Adipose tissue (tissue), 3 donors: Measurements from ENCODE around the gene UROC1. TPM values are rescaled to one million over a fixed set of nuclear protein-coding genes. Genes with fewer than 3 reads are reported as not detected.

Experiments used
- H3K27ac ChIP-seq: one replicate; pipeline ENCODE4 v1.5.1; 2013; ENCODE audit warnings: low read depth, low read length
- WGBS, 3 donors: extraction: QIAGEN DNeasy Blood & Tissue Kit; methylation state at CpG; one replicate each; pipeline ENCODE4 v1.1.7; 2013; 5-methylcytosine and 5-hydroxymethylcytosine counted together
- polyA plus RNA-seq, 3 donors: library from polyadenylated mRNA; stranded (reverse); fragments of 200-250 nt; gene quantifications; one replicate each; pipeline ENCODE4 v1.2.3, GENCODE V29; 2013
- donor health status: healthy with polysubstance abuse.
- donor health status: Bipolar disorder and iron deficiency.
- donor health status: healthy.

The UROC1 gene
- polyA plus RNA-seq, 3 donors: not detected

DNA sequence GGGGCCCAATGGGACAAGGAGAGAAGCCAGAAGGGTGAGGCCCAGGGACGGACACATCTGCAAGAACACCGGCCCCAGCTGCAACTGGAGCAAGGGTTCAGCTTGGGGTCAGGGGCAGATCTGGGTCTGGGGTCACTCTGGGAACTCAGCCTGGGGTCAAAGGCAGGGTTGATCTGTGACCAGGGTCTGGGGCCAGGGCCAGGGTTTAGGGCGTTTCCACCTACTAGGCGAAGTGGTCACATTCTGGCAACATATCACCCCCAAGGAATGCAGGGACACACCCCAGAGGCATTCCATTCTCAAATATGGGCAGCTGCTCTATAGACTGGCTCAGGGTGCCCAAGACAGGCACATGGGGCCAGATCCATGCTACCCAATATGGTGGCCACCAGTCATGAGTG lies 9.0 kb downstream of the UROC1 start:
- H3K27ac ChIP-seq: no peak overlapping the region
- 87 to 94% (median 92%) methylated on average over 4 of the region's 4 CpGs for WGBS, 3 donors

DNA sequence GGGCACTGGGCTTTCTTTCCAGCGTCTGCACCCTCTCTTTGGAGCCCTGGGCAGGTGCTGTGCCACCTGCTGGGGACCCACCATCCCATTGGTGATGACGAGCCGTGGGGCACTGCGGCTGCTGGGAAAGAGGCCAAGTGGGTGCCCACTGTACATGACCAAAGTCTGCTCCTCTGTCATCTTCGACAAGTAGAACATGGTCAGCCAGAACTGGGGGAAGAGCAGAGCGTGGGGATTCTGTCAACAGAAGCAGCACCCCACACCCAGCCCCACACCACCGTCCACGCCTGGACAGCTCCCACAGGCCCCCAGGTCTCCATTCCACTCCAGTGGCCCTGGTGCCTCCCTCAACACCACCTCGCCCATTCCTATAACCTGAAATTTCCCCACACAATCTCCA lies 9.7 kb downstream of the UROC1 start:
- WGBS, 3 donors: 80 to 91% (median 88%) methylated on average over 7 to 9 of the region's 9 CpGs
- no peak overlapping the region for H3K27ac ChIP-seq

- WGBS, 3 donors: 79 to 89% (median 86%) methylated on average over 10 of the region's 10 CpGs
- no peak overlapping the region for H3K27ac ChIP-seq
These were observed 13.9 kb downstream of the UROC1 start for GRCh38 chr3:126503701-126504100.

DNA sequence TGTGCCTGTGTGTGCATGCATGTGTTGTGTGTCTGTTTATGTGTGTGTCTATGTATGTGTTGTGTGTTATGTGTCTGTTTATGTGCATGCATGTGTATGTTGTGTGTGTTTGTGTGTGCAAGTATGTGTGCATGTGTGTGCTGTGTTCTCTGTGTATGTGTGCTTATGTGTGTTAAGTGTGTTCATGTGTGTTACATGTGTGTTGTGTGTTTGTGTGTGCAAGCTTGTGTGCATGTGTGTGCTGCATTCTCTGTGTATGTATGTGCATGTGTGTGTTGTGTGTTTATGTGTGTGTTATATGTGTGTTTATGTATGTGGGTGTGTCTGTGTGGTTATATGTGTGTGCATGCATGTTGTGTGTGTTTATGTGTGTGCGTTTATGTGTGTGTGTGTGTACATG lies 14.9 kb downstream of the UROC1 start:
- no peak overlapping the region for H3K27ac ChIP-seq
- WGBS, 3 donors: 81 to 100% (median 86%) methylated on average over 1 of the region's 1 CpG

DNA sequence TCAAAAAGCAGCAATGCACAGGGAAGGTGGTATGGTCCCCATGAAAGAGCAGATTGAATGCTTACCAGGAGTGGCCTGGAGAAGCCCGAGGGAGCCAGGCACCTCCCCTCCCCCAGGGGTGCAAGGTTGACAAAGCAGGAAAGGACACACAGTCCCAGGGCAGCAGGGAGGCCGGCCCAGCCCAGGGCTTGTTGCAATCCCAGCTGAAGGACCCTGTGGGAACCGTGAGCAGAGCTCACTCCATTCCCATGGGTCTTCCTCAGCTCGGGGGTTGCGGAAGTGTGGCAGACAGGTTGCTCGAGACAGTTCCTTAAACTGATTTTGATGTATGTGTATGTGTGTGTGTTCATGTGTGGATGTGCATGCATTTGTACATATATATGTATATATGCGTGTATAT lies 15.8 kb downstream of the UROC1 start:
- 48 to 58% (median 57%) methylated on average over 7 of the region's 7 CpGs for WGBS, 3 donors

DNA sequence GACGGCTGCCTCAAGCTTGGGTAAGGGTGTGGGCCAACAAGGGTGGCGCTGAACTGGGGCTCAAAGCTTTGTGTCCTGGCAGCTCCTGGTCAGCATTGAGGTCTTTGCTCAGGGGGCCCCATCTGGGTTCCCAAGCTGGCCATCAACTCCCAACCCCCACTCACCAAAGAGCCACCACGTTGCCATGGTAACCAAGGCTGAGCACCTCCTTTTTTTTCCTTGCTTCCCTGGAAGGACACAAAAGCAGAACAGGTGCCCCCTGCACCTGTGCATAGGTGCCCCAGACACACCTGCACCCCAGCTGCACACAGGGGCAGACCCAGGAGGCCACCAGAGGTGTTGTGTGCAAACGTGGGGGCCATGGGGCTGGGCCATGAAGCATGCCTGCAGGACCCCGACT lies 16.5 kb downstream of the UROC1 start:
- H3K27ac ChIP-seq: no peak overlapping the region
- WGBS, 3 donors: 66 to 80% (median 79%) methylated on average over 5 of the region's 5 CpGs

More for the DNA sequence above, 15.8 kb downstream of the UROC1 start:
- no peak overlapping the region for H3K27ac ChIP-seq

DNA sequence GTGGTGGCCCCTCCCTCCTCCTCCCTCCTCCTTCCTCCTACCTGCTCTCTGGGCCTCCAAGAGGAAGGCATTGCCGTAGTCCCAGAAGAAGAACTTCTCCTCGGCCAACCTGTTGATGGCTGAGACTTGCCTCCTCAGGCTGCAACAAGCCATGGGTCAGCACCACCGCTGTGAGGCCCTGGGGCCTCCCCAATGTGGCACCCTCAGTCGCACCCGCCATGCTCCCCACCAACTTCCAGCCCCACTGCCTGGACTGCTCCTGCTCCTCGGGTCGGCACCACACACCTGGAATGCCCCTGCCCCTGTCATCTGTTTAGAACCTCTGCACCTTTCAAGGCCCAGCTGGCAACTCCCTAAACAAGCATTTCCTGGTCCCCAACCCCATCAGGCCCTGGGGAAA lies 17.6 kb downstream of the UROC1 start:
- 86 to 89% (median 87%) methylated on average over 6 to 7 of the region's 7 CpGs for WGBS, 3 donors

DNA sequence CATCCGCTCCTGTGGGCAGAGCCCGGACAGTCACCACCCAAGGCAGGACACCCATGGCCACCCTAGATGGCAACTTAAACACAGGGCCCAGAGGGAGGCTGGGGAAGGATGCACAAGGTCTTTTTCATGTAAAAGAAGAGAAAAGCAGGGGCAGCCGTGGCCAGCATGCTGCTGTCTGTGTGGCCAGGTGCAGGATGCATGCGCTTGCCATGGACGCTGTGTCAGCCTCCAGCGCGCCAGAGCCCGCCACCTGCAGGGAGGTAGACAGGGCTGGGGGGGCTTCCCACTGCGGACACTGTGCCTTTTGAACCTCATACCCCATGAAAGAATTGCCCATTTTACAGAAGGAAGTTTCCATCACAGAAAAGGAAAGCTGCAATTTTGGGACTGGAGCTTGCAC lies 18.2 kb downstream of the UROC1 start:
- no peak overlapping the region for H3K27ac ChIP-seq
- 92 to 98% (median 93%) methylated on average over 9 of the region's 9 CpGs for WGBS, 3 donors

More for the DNA sequence above, 17.6 kb downstream of the UROC1 start:
- H3K27ac ChIP-seq: no peak overlapping the region

DNA sequence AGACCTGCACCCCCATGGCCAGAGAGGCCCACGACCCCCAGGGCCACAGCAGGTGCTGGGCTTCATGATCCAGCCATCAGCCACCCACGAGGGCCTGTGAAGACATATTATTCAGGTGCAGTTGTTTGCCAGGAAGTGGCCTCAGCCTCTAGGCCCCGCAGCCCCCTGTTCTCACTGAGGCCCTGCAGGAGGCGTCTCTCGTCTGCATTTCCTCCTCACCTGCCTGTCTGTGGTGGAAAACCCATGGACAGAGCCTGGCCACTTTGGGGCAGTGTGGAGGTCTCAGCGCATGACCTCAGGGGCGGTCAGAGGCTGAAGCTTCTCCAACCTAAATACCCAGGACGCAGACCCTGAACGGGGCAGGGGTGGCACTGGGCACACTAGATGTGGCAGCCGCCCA lies 18.6 kb downstream of the UROC1 start:
- WGBS, 3 donors: 66 to 74% (median 70%) methylated on average over 10 of the region's 10 CpGs
- no peak overlapping the region for H3K27ac ChIP-seq

DNA sequence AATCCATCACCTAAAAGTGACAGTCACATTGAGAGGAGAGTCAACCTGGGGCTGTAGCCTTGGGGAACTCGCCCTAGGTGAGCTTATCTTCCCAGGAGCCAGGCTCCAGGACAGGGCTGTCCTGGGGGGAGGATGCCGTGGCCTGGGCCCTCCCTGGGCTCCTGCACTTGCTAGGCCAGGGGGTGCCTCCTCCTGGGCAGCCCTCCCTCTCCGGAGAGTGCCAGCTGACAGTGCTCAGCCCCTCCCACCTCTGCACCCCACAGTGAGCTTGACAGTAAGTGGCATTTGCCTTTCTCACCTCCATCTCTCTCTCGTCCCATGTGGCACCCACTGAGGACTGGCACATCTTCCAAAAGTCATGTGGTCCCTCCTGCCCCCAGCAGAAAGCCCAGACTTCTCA lies 19.1 kb downstream of the UROC1 start:
- 81 to 87% (median 84%) methylated on average over 4 of the region's 4 CpGs for WGBS, 3 donors
- H3K27ac ChIP-seq: no peak overlapping the region

DNA sequence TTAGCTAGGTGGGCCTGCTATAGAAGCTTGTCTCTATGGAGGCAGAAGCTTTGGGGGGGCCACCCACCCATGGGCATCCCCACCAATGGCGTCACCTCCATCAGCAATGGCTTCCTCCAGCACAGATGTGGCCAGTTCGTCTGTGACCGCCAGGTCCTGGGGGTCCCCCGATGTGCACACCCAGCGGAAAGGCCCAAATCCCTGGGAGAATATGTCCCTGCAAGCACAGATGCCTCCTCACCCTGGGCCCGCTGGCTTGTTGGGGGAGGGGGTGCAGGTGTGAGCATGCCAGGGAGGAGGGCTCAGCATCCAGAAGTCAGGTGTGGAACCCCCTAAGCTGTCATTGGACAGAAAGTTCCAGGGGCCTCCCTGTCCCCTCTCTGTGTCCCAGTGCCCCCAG lies 19.6 kb downstream of the UROC1 start:
- no peak overlapping the region for H3K27ac ChIP-seq
- 92 to 97% (median 93%) methylated on average over 6 of the region's 6 CpGs for WGBS, 3 donors

DNA sequence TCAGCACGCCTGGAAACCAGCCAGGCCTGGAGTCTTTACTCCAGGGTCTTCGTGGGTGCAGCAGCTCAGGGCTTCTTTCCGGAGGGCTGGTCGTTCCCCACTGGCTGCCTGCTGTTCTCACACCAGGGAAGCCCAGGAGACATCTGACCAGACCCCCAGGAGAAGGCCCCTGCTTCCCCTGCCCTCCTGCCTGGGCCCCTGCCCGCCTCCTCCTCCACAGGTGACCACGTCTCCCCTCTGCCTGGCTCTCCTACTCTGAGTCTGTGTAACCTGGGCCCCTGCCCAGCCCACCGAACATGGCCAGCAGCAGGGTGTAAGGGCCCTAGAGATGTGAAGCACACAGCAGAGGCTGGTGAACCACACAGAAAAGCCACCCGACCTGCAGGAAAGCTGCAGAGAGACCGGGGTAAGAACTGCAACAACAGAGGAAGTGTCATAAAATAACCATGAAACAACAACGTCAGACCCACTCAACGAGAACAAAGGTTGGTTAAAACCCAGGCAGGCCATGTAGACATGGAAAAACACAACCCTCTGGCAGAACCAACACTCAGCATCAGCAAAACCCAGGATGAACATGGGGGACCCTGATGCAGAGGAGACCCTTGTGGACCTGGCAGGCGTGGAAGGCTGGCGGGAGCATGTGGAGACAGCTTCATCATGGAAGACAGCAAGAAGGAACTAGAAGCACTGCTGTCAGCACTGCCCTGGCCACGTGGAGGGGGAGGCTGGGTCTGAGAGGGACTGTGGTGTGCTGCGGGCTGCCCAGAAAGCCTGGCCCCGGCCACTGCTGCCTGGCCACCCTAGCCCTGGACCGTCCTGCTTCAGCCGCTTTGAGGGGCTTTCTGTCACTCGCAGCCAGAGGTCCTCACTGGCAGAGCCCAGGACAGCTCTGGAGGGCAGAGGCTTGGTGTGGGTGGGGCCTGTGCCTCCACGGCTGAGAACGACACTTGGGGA lies 20.4 kb downstream of the UROC1 start:
- 71 to 81% (median 75%) methylated on average over 21 of the region's 21 CpGs for WGBS, 3 donors
- no peak overlapping the region for H3K27ac ChIP-seq

DNA sequence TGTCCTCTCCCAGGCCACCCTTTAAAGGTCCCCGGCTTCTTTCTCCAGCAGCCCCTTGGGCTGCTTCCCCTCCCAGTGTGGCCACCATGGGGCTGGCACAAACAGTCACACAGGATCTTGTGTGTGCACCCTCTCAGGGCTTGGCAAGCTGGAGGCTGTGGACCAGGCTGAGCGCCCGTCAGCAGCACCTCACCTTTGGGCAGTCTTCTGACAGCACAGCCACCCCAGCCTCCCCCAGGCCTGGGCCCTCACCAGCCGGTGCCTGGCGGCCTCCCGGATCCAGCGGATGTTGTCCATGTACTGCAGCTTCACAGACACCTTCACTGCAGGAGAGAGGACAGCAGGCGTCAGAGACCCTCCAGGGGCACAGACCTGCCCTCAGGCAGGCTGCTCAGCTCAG lies 21.8 kb downstream of the UROC1 start:
- no peak overlapping the region for H3K27ac ChIP-seq
- 93 to 96% (median 94%) methylated on average over 8 of the region's 8 CpGs for whole genome bisulfite sequencing, 3 donors

GRCh38 chr3:126494970-126495230 lies 22.7 kb downstream of the UROC1 start:
- WGBS, 3 donors: 77 to 87% (median 83%) methylated on average over 6 of the region's 6 CpGs
- H3K27ac ChIP-seq: no peak overlapping the region

GRCh38 chr3:126494204-126494969 lies 23.2 kb downstream of the UROC1 start:
- 56 to 69% (median 67%) methylated on average over 12 of the region's 12 CpGs for WGBS, 3 donors

DNA sequence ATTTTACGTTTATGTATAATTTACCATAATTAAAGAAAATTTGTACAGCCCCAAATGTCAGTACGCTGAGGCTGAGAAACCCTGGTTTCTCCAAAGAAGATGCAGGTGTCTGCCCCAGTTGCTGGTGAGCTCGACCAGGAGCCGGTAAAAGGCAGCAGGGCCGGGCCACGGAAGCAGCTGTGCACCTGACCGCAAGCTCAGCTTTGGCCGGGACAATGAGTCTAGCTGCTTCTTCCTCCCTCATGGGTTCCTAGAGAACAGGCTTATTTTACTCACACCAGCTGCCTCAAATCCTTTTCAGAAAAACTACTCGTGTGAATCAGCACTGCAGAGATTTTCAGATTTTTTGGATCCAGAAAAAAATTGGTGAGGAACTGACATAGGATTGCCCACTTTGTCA lies 23.8 kb downstream of the UROC1 start:
- WGBS, 3 donors: 70 to 91% (median 71%) methylated on average over 9 of the region's 9 CpGs
- no peak overlapping the region for H3K27ac ChIP-seq

More at GRCh38 chr3:126494204-126494969, 23.2 kb downstream of the UROC1 start:
- H3K27ac ChIP-seq: no peak overlapping the region

GRCh38 chr3:126493051-126493450 lies 24.5 kb downstream of the UROC1 start:
- WGBS, 3 donors: 84 to 91% (median 87%) methylated on average over 14 of the region's 14 CpGs
- H3K27ac ChIP-seq: no peak overlapping the region

DNA sequence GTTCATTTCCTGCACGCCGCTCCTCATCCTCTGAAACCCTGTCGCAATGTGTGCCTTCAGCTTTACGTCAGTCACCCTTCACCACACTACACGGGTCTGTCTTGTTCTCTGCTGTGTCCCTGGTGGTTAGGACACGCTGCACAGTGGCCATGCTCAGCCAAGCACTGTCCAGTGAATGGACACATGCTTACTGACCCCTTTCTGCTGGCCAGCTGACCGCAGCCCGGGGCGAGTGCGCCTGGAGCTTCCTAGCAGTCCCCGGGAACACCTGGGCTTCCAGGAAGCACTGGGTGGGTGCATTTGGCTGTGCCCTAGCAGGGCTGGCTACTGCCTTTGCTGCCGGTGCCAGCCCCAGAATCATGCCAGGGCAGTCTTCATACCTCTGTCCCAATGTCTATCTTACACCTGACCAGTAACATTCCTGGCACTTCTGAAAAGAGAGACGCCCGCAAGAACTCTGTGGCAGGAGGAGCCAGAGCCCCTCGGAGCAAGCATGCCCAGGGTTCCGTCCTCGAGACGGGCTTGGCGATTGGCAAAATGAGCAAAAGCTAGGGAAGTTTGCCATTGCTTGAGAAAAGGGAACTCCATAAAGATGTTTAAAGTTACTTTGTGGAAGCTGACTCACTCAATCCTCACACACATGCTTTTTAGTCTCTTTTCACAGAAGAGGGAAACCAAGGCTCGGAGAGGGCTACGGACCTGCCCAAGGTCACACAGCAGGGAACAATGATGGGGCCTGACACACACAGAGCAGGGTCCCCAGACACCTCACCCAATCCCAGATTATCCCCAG lies 26.2 kb downstream of the UROC1 start:
- H3K27ac ChIP-seq: no peak overlapping the region
- 74 to 91% (median 75%) methylated on average over 21 of the region's 21 CpGs for WGBS, 3 donors

DNA sequence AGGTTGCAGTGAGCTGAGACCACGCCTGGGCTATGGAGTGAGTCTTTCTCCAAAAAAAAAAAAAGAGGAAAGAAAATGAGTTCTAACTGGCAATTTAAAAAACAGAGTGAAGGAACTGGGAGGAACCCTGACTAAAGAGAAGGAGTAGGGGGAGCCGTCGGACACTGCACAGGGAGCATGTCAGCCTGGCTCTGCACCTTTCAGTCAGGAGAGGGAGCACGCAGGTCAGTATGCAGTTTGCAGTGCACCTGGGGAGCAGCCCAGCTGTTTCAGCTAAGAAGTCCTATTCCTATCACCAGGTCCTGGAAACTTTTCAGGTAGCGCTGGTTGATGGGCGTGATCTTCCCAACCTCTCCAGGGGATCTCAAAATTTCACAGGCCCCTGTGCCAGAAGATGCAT lies 27.0 kb downstream of the UROC1 start:
- WGBS, 3 donors: 42 to 85% (median 80%) methylated on average over 6 of the region's 6 CpGs
- no peak overlapping the region for H3K27ac ChIP-seq
